Measurements from ENCODE around the gene PPP2R5E. TPM values are rescaled to one million over a fixed set of nuclear protein-coding genes. Genes with fewer than 3 reads are reported as not detected.

Gene PPP2R5E
- total and polyA plus RNA-seq, 2 of the 8 experiments (the other 6 are each of a cell fraction or from before 2014, with no cell fraction given), result 6.8 to 64.6 TPM

GRCh38 chr14:63578300-63578699 lies 35.1 kb upstream of the PPP2R5E start:
- no peak overlapping the region for H4K91ac ChIP-seq (replicated peaks; ENCODE audit: insufficient read length, low read length)
- H3K4me2 ChIP-seq (ENCODE audit: insufficient read depth in 1 of 2, low read depth in 2 of 2, low read length in 2 of 2), result no peak overlapping the region
- ChIA-PET POLR2A (ENCODE audit: partially characterized antibody) (no interaction called here), CTCF (ENCODE audit: partially characterized antibody) (interaction anchor here (0.5 to 0.7 kb wide), 2 partner anchors 32 to 846 kb away, joined by 3 to 8 read pairs; no protein-coding TSS in a partner anchor)
- no peak overlapping the region for H2BK12ac ChIP-seq (ENCODE audit: low read depth, low read length)
- 95% methylated on average over 1 of the region's 1 CpG; no CpG with 5 or more reads in 1 of the 2 experiments for WGBS, 2 experiments (ENCODE audit: extremely low coverage in 1 of 2, insufficient coverage in 1 of 2, insufficient read length in 1 of 2, insufficient replicate concordance in 2 of 2, low coverage in 1 of 2, low lambda C conversion rate in 2 of 2, missing lambda C conversion rate in 1 of 2)
- no peaks in the 10 kb centered on the region for H3K4me1 ChIP-seq (replicated peaks in 1 of 4; ENCODE audit: control insufficient read depth in 3 of 4, insufficient read depth in 4 of 4, low read length in 3 of 4)
- H4K8ac ChIP-seq (ENCODE audit: extremely low read depth, insufficient read depth, low read length), result no peak overlapping the region
- no peak overlapping the region for H2BK15ac ChIP-seq (ENCODE audit: low read length)
- H3K23ac ChIP-seq (ENCODE audit: insufficient read length), result no peak overlapping the region
- no peak overlapping the region for H3K14ac ChIP-seq (ENCODE audit: insufficient read length)
- H2AK5ac ChIP-seq (ENCODE audit: low read depth, low read length), result no peak overlapping the region
- DNase-seq (ENCODE audit: low read depth in 1 of 2, low spot score in 2 of 2), result no peak
- no peak for FAIRE-seq
- no peak overlapping the region for H3K9ac ChIP-seq (replicated peaks in 1 of 4; ENCODE audit: extremely low read depth in 1 of 4, low read depth in 3 of 4, low read length in 3 of 4)
- TF ChIP-seq EP300 (IDR thresholded peaks at IDR 0.05; ENCODE audit: borderline replicate concordance in 1 of 2, low read depth in 2 of 2, low read length in 2 of 2) (no peak), RNF2 (IDR thresholded peaks at IDR 0.05; ENCODE audit: borderline replicate concordance, low read depth, low read length, missing control alignments, poor library complexity, severe bottlenecking) (no peak), E2F6 (IDR thresholded peaks at IDR 0.05) (no peak), GTF2F1 (IDR thresholded peaks at IDR 0.05; ENCODE audit: borderline replicate concordance, low read depth, low read length) (no peak), BRCA1 (IDR thresholded peaks at IDR 0.05; ENCODE audit: low read depth, low read length) (no peak), SIN3A (conservative IDR thresholded peaks at IDR 0.05 in 1 of 2, IDR thresholded peaks at IDR 0.05 in 1 of 2; ENCODE audit: low read depth in 1 of 2, low read length in 2 of 2) (no peak), ZNF274 (IDR thresholded peaks at IDR 0.05; ENCODE audit: borderline replicate concordance, extremely low read depth, low read length) (no peak), FOSL1 (IDR thresholded peaks at IDR 0.05; ENCODE audit: insufficient read depth, low read depth, low read length) (no peak), CBX5 (IDR thresholded peaks at IDR 0.05; ENCODE audit: low read depth, low read length) (no peak), SIX5 (IDR thresholded peaks at IDR 0.05; ENCODE audit: low read depth, low read length) (no peak), KDM5A (IDR thresholded peaks at IDR 0.05; ENCODE audit: low read length) (no peak)
- no peak overlapping the region for H4K5ac ChIP-seq (ENCODE audit: insufficient read length, low read depth, low read length)
- H3K23me2 ChIP-seq (ENCODE audit: low read depth, low read length), result no peaks in the 10 kb centered on the region
- H3K9me3 ChIP-seq (ENCODE audit: insufficient read depth in 2 of 2, low read depth in 1 of 2, low read length in 1 of 2), result no peaks in the 10 kb centered on the region
- no peak overlapping the region for H3K4me3 ChIP-seq (ENCODE audit: extremely low read depth in 1 of 4, insufficient read depth in 2 of 4, low read depth in 3 of 4, low read length in 4 of 4)
- H3K79me1 ChIP-seq (ENCODE audit: low read depth, low read length), result no peaks in the 10 kb centered on the region
- no peak overlapping the region for H2BK20ac ChIP-seq (ENCODE audit: low read length)
- H4K20me1 ChIP-seq (replicated peaks in 1 of 2; ENCODE audit: control insufficient read depth in 1 of 2, insufficient read depth in 2 of 2, low read length in 2 of 2), result no peaks in the 10 kb centered on the region
- H3K18ac ChIP-seq (ENCODE audit: extremely low read depth, low read length), result no peak overlapping the region
- no peak overlapping the region for H2BK120ac ChIP-seq (replicated peaks; ENCODE audit: low read depth, low read length)
- no peaks in the 10 kb centered on the region for H3K27me3 ChIP-seq (replicated peaks in 1 of 4; ENCODE audit: control insufficient read depth in 3 of 4, extremely low read depth in 1 of 4, insufficient read depth in 3 of 4, low read length in 3 of 4)
- H2BK5ac ChIP-seq (ENCODE audit: low read depth, low read length), result no peak overlapping the region
- H3K36me3 ChIP-seq (ENCODE audit: control insufficient read depth in 2 of 4, insufficient read depth in 4 of 4, low read length in 3 of 4), result no peaks in the 10 kb centered on the region
- H3K27ac ChIP-seq (ENCODE audit: low read depth, low read length), result no peak overlapping the region
- no peak overlapping the region for H3K4ac ChIP-seq (replicated peaks; ENCODE audit: insufficient read length, low read depth, low read length)
- no peaks in the 10 kb centered on the region for H3K79me2 ChIP-seq (ENCODE audit: control insufficient read depth in 1 of 2, insufficient read depth in 2 of 2, low read length in 2 of 2)
- H3K56ac ChIP-seq (replicated peaks; ENCODE audit: insufficient read length, low read depth, low read length), result no peak overlapping the region
- no peak overlapping the region for H2AFZ ChIP-seq (ENCODE audit: low read length)

All from H1 (cell line).